Stimulated activated CD4-positive, alpha-beta T cell treated with anti-CD3 and anti-CD28 coated beads, Interleukin-4, amount 100 ng/mL, for 24 hours (primary cell): Measurements from ENCODE around the gene STIL.
"Not testable (repeated sequence)": the region's sequence is repeated elsewhere in the genome, so short reads cannot be mapped to it uniquely, and the experiment has no call there.

Experiments
- DNase-seq: peaks from one replicate; pipeline ENCODE4 v3.0.0-alpha.2; 2020

Gene STIL

DNA sequence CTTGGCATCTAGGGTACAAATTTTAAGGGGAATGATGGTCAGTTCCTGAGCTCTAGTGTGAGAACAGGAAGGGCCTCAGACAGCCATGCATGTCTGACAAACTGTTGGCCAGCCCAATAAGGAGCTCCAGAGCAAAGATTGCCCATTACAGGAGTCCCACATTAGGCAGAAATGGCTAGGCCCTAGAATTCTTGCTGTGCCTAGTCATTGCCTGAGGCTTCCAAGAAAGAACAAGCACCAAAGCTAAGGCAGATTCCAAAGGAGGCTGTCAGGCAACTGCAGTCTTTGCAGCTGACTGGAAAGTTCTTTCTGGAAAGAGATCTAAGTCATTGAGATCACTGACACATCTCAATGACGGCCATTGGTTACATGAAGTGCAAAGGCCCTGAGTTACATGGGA is 3.9 kb upstream of the STIL start:
- no peak for DNase-seq

DNA sequence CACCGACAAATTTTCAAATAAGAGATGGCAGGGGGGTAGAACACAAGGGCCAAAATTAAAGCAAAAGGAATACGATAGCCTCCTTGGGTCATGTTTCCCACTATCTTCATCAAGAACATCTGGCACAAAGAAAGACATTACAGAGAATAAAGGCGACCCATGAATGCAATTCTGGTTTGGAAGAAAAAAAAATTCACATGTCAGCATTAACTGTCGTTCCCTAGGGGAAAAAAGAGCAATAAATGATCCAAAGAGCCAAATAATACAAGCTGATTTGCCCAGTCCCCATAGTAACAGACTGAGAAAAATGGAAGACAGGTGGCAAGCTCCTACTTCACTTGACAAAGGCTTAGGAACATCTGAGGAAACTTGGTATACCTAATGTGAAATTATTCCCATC is 4.5 kb downstream of the STIL start:
- DNase-seq, result no peak

DNA sequence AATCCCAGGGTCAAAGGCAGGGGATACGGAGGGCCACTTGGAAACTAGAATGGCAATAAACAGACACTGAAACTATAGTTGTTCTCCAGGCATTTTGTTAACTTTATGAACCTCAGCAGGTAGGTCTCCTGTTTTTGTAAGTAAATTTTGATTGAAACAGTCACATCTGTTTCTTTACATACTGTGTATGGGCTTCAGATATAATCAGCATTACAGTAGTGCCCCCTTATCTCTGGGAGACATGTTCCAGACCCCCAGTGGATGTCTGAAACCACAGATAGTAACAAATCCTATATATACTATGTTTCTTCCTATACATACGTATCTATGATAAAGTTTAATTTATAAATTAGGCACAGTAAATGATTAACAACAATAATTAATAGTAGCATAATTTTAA is 11.5 kb downstream of the STIL start:
- DNase-seq, result no peak

DNA sequence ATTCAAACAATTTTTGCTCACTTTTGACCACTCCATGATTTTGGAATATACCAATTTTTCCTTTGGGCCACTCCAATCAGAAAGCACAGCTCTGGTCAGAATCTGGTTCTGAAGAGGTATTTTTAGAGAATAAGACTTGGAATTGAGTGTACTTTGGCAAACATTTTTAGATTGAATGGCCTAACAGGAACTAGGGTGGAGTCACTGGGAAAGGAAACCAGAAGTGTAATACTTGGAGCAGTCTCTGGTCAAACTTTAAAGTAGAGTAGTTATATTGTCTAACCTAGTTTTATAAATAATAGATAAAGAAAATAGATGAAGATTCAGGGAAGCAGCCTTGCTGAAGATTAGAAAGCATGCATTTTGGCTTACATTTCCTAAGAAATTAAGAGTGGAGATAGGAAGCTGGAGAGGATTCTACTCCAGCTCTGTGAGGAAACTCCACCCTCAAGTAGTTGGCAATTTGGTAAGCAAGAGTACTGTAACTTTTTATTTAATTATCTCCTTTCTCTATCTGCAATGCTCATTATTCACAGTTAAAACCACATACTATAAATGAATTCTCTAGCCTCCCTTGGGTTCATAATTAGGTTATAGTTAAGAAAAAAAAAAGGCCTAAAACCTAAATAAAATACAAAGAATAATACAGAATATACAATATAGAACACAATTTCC is 15.8 kb downstream of the STIL start:
- DNase-seq, result no peak

DNA sequence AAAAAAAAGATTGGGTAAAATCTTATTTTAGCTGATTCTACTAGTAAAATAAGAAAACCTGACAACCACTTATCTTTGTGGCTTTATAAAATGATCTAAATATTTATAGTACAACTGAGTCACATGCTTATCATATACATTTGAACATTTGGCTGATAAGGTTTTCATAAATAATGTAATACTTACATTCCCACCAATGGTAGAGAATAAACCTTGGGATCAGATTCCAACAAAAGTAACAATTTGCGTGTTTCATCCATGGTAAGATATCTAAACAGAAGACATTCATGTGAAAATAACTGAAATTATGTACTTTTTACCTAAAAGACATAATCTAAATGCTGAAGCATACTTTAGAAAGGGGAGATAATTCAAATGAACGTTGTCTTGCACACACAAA is 18.4 kb downstream of the STIL start:
- no peak for DNase-seq

DNA sequence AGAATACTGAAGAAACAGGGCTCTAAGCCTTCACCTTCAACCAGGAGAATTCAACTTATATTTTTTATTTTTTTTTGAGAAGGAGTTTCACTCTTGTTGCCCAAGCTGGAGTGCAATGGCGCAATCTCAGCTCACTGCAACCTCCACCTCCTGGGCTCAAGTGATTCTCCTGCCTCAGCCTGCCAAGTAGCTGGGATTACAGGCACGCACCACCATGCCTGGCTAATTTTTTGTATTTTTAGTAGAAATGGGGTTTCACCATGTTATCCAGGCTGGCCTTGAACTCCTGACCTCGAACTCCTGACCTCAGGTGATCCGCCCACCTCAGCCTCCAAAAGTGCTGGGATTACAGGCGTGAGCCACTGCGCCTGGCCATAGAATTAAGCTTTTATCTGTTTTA is 19.1 kb downstream of the STIL start:
- not testable (repeated sequence) for DNase-seq

DNA sequence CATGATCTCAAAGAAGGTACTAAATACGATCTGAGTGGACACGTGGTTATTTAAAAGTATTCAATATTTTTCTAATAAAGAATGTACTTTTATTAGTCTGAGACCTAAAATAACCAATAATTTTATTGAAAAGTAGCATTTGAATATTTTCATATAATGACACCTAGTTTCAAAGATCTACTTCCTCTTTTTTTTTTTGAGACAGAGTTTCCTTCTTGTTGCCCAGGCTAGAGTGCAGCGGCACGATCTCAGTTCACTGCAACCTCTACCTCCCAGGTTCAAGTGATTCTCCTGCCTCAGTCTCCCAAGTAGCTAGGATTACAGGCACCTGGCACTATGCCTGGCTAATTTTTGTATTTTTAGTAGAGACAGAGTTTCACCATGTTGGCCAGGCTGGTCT is 25.8 kb downstream of the STIL start:
- DNase-seq, result not testable (repeated sequence)

DNA sequence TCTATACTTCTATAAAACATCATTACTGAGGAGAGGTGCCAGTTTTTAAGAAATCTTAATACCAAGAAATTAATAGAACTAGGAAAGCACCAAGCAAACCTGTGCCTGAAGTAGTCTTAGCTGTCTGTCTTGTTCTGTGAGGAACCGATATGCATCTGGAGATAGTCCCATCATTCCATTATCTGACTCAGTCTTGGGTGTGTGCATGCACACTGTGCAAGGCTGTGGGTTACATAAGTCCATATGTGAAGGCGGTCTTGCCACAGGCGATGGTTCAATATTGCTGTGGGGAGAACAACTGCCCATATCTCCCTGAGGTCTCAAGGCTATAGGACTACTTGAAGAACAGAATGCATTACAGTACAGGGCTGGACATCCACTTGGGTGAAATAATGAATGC is 33.8 kb downstream of the STIL start:
- no peak for DNase-seq

DNA sequence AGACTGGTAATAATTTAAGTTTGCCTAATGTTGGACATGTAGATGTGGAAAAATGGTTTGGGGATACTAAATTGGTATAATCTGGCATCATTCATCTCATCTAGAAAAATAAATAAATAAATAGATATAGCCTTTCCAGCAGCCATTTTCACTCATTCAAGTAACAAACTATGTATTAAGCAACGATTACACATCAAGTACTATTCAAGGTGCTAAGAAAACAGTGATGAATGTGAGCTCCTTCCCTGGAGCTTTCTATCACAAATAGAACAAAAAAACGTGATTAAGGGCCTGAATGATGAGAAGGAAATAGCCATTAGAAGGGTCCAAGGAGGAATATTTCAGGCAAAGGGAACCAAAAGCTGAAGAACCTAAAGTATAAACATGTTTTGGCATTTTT is 37.1 kb downstream of the STIL start:
- DNase-seq, result no peak

DNA sequence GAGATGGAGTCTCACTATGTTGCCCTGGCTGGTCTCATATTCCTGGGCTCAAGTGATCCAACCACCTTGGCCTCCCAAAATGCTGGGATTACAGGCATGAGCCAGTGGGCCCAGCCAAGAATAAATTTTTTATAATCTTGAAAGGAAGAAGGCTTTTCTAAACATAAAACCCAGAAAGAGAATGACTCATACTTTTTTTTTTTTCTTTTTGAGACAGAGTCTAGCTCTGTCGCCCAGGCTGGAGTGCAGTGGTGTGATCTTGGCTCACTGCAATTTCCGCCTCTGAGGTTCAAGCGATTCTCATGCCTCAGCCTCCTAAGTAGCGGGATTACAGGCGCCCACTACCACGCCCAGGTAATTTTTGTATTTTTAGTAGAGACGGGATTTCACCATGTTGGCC is 38.1 kb downstream of the STIL start:
- DNase-seq, result not testable (repeated sequence)

DNA sequence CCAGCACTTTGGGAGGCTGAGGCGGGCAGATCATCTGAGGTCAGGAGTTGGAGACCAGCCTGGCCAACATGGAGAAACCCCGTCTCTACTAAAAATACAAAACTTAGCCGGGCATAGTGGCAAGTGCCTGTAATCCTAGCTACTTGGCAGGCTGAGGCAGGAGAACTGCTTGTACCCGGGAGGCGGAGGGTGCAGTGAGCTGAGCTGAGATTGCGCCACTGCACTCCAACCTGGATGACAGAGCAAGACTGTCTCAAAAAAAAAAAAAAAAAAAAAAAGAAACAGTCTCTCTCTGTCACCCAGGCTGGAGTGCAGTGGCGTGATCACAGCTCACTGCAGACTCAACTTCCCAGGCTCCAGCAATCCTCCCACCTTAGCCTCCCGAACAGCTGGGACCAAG is 48.4 kb downstream of the STIL start:
- DNase-seq, result not testable (repeated sequence)

DNA sequence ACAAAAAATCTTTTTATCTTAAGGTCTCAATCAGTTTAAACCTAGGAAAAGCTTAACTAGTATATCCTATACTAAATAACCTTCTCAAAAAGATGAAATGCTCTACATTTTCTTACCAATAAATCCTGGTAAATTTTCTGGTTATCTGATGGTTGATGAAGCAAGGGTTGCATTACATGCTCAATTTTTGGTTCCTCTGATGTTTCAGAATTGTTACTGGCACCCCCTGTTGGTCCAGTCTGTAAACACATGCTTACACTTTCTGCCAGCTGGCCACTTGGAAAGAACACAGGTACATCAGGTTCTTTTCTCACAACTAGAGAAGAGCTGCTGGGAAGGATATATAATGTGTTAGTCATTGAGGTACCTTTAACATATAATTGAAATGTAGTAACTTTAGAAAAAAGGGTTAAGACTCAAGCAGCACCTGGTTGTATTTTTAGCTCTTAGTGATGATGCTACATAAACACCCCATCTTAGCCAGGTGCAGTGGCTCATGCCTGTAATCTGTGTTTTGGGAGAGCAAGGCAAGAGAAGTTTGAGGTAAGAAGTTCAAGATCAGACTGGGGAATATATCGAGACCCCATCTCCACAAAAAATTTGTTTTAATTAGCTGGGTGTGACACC is 51.0 kb downstream of the STIL start:
- peak; percentile 40 for DNase-seq

DNA sequence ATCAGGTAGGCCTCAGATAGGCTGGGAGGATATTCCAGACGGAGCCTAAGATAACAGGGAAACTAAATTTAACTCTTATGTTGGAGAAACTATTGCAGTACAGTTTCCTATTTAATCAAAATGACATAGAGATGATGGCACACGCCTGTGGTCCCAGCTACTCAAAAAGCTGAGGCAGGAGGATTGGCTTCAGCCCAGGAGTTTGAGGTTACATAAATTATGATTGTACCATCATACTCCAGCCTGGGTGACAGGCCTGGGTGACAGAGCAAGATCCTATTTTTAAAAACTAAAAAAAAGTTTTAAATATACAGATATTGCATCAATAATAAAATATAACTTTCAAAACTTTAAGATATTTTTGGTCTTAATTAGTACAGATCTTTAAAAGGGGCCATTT is 56.7 kb downstream of the STIL start:
- DNase-seq, result no peak

DNA sequence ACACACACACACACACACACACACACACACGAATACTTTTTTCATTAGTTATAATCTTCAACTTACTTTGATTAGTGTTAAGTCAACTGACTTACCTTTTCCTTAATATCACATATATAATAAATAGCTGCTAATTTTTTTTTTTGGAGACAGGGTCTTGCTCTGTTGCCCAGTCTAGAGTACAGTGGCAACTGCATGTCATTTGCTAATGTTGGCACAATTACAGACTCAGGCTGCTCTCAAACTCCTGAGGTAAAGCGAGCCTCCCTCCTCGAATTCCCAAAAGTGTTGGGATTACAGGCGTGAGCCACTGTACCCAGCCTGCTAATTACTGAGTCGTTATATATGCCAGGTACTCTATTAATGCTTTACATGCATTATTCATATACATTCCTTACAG is 61.2 kb downstream of the STIL start:
- no peak for DNase-seq

DNA sequence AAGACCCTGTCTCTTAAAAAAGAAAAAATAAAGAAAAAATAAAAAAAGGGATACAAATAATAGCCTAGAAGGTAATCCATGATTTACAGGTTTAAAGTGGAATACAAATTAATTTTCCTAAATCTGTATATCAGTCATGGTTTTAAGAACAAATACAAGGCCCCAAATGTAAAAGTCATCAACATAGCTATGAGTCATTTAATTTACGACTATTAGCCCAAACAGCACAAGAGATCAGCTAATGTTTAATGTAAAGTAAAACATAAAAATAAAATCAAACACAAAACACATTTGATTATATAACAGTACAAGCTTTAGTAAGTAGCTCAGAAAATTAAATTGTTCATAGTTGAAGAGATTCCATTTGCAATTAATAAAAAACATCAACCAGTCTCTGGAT is 61.6 kb downstream of the STIL start:
- DNase-seq, result no peak

DNA sequence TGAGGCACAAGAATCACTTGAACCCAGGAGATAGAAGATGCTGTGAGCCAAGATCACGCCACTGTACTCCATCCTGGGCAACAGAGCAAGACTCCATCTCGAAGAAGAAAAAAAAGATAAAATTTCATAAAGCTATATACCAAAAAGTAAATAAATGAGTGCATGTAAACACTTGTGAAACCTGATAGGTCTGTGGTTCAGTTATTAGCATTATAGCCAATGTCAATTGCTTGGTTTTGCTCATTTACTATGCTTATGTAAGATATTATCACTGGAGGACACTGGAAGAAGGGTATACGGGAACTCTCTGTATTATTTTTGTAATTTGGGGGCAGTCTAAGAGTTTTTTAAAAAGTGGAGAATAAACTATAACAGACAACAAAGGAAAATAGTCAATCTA is 64.2 kb downstream of the STIL start:
- no peak for DNase-seq

DNA sequence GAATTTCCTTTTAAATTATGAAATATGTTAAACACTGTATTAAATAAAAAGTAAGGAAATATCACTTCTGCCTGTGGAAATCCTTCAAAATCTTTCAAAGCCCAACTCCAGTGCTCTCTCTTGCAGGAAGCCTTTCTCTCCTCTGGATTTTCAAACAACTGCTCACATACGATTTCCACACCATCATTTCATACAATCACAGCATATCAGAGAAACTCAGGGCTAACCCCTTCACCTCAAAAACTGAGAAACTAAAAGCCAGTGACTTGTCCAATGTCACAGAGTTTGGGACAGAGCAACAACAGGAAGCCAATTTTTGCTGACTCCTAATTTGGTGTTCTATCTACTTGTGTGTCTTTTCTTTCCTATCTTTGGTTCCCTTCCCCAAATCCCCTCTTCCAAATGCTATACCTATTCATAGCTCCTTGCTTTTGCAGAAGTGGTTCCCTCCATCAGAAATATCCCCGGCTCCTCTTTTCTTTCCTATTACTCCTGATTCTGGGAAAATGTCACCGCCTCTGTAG is 69.5 kb downstream of the STIL start:
- no peak for DNase-seq

DNA sequence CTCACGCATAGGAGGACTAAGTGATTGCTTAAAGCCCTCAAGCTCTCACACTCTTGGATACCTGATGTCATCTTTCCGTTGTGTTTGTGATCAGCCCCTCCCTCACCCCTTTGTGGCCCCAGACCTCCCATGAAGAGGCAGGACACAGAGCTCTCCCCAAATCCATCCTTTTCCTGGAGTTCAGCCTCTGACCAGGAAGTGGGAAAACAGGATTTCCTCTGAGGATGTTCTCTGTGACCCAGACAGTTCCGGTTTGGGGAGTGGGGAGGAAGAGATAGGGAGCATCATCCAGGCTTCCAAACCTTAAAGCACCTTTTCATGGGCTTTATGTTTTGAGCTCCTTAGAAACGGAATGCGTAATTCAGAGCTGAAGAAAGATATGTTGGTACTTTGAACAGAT is 70.0 kb downstream of the STIL start:
- DNase-seq, result no peak

DNA sequence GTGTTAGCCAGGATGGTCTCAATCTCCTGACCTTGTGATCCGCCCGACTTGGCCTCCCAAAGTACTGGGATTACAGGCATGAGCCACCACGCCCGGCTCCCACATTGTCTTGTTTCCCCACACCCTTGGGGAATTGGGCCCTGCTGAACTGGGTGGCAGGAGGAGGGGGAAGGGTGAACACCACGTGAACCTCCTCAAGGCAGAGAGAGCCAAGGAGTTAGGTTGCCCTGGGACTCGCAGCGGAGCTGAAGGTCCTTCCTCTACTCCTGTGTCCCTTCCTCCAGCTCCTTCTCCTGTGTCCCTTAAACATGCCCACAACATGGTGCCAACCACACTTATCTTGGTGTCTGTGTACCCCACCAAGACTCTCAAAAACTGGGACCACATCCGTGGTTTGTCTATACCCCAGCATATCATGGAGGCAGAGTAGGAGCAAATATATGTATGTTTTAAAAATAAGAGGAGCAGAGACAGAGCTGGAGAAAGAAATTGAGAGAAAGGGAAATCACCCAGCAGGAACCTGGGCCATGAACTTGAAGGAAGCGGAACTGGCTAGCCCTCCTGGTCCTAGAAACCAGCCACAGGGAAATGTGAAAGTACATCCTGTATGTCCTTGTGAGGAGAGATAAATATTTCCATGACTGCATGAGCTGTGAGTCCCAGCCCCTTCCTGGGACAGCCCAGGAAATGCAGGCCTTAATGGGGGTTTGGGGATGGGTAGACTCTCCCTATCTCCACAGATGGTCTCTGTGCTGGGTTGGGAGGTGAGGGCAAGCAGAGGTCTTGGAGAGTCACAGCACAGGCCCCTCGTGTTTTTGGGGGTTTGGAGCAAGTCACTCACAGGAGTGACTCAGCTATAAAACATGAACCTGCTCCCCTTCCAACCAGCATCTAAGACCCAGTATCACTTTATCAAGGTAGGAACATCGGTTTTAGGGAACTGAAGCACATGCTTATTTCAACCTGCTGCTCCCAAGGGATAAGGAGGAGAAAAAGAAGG is 72.5 kb downstream of the STIL start:
- DNase-seq, result no peak

DNA sequence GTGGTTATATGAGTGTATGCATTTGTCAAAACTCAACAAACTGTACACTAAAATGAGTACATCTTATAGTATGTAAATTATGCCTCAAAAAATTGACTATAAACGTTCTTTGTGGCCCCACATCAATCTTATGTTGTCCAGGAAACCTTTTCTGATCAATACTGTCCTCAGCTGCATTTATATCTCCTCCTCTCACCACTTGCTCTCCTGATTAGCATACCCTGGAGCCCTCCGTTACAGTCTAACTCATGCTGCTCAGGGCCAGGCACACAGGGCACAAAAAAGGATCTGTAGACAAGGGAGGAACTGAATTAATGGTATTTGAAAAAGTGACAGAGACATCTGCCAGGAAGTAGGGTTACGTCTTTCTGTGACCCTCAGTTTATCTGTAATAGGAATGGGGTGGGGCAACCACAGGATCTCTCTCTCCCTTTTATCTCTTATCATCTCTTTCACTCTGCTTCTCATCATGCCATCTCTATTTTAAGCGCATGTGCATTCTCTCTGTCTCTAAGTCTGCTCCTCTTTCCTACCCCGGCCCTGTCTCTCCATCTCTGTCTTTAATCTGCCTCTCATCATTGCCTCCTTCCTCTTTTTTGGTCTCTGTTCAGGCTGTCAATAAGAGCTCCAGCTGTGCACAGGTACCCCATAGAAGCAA is 74.9 kb downstream of the STIL start:
- DNase-seq, result no peak

DNA sequence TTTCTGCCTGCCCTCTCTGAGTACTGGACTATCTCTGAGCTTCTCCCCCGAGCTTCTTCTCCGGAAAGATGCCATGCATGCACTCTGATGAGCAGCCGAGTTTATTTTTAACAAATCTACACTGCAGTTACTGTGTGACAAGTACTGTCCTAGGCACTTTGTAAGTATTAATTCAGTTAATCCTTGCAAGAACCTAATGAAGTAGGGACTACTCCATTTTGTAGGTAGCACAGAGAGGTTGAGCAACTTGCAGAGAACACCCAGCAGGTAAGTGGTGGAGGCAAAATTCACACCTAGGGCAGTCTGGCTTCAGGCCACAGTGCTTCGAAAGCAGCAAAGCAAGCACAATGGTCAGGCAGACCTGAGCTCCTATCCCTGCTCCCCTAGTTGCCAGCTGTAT is 78.1 kb downstream of the STIL start:
- no peak for DNase-seq

DNA sequence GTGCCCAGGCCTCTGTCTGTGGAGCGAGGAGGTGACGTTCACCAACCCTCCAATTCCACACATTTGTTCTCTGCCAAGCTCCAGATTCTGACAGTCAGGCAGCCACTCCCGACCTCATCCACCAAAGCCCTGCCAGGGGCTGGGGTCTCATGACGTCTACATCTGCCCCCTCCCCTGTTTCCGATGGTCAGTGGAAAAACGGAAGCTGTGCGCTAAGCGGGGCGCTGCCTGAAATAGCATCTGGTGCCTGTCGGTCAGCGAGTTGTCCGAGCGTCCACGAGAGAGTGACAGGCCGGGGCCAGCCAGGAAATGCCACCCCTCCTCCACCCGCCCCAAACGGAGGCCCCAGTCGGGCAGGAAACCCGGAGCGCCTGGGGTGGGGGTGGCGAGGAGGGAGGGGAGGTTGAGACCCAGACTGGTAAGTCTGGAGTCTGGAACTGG is 78.7 kb downstream of the STIL start:
- no peak for DNase-seq

DNA sequence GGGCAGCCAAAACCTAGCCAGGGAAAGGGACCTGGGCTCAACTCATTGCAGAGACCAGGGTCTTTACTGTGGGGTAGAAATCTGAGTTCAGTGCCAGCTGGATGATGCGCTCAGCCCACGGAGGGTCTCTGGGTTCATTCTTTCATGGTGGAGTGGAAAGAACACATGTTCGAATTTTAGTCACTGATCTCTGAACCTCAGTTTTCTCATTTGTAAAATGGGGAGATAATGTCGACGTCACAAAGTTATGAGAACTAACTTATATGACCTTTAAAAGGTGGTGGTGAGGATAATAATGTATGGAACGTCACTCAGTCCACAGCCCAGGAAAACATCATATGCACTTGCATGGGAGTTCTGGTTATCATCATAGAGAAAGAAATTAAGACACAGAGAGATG is 80.8 kb downstream of the STIL start:
- DNase-seq, result no peak
